Astrocyte of the cerebellum (primary cell): ENCODE results near the gene RAD51B.

Experiments
- DNase-seq: peaks from one replicate; pipeline ENCODE4 v3.0.0-alpha.2; 2011; ENCODE audit warnings: low read depth
- H3K4me3 ChIP-seq: 2 replicates; pipeline ENCODE4 v1.5.1; 2011; ENCODE audit warnings: mild to moderate bottlenecking, low read depth, low read length, moderate library complexity
- in situ Hi-C: cut with HindIII; loops from 2 replicates; pipeline ENCODE4 v1.10.0; 2017; ENCODE audit warnings: low sequenced_read_pairs
- TF ChIP-seq, protein P1 (sequence below): IDR thresholded peaks from 2 replicates; pipeline ENCODE4 v1.5.1; 2012; ENCODE audit warnings: low read length, low read depth, moderate library complexity, mild to moderate bottlenecking; ENCODE audit errors: missing control alignments

RAD51B gene

DNA sequence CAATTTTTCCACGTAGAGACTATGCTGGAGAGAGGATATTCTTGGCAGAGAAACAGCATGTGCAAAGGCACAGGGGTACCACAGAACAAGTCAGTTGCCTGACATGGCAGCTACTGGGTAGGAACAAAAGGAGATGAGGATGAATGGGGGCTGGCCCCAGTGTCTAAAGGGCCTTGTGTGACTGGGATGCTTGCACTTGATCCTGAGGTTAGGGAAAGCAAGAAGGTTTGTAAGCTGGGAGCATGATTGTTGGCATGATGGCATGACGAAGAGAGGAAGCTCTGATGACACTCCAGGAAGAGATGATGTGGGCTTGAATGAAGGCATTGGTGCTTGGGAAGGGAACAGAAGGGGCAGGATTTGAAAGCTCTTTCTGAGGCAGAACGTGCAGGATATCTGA lies 834.2 kb downstream of the RAD51B start:
- in situ Hi-C loops = no loop called here
- no peak overlapping the region for H3K4me3 ChIP-seq
- TF ChIP-seq, protein P1, sequence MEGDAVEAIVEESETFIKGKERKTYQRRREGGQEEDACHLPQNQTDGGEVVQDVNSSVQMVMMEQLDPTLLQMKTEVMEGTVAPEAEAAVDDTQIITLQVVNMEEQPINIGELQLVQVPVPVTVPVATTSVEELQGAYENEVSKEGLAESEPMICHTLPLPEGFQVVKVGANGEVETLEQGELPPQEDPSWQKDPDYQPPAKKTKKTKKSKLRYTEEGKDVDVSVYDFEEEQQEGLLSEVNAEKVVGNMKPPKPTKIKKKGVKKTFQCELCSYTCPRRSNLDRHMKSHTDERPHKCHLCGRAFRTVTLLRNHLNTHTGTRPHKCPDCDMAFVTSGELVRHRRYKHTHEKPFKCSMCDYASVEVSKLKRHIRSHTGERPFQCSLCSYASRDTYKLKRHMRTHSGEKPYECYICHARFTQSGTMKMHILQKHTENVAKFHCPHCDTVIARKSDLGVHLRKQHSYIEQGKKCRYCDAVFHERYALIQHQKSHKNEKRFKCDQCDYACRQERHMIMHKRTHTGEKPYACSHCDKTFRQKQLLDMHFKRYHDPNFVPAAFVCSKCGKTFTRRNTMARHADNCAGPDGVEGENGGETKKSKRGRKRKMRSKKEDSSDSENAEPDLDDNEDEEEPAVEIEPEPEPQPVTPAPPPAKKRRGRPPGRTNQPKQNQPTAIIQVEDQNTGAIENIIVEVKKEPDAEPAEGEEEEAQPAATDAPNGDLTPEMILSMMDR = no peak
- DNase-seq = no peak

DNA sequence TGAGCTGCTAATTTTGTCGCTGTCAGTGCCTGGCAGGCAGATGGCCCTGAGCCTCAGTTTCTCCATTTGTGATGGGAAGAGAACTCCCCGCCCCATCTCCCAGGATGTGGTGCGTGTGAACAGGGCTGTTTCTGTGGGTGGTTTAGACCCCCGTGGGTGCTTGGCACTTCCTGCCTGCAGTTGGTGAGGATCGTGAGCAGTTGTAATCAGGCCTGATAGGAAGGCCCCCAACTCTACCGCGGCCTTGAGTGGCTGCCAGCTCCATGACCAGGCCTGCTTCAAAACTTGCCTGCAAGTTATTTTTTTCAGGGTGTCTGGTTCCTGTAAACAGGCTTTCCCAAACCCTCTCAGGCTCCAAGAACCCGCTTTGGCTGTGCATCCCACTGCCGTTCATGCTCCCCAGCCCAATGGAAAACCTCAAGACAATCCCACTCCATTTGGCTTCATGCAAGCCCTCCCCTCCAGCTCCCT lies 834.9 kb downstream of the RAD51B start:
- TF ChIP-seq, protein P1 = no peak
- in situ Hi-C loops = no loop called here
- H3K4me3 ChIP-seq = no peak overlapping the region
- DNase-seq = no peak

DNA sequence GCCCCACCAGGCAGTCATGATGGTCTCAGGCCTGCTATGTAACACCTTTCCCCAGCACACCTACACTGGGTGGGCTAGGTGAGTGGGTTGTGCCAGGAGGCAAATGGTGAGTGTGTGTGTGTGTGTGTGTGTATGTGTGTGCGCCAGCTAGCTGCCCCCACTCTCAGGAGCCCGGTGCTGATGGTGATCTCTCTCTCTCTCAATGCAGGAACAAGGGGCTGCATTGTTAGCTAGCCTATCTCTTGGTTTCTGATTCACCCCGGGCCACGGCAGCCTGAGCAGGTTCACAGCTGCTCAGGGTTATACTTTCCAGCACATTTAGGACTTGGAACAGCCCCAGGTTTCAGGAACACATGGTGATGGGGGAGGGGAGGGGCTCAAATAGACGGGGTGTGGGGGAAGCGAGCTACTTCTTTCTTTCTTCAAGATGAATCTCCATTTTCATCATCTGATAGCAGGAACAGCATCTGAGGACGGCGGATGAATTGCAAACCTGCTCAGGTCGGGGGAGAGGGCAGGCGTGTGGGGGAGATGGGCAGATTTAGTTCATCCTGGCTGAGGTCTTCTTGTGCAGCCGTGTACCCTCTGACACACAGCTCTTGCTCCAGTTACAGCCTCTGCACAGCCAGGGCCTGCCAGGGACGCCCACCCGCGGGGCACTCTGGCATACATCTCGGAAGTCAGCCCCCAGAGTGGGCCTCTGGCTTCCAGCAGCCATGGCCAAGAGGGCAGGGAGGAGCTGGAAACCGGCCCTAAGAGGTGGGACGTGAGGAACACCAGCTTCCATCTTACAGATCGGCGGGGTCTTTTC lies 835.6 kb downstream of the RAD51B start:
- in situ Hi-C loops = no loop called here
- no peak for DNase-seq
- TF ChIP-seq, protein P1 = no peak
- H3K4me3 ChIP-seq = no peak overlapping the region

DNA sequence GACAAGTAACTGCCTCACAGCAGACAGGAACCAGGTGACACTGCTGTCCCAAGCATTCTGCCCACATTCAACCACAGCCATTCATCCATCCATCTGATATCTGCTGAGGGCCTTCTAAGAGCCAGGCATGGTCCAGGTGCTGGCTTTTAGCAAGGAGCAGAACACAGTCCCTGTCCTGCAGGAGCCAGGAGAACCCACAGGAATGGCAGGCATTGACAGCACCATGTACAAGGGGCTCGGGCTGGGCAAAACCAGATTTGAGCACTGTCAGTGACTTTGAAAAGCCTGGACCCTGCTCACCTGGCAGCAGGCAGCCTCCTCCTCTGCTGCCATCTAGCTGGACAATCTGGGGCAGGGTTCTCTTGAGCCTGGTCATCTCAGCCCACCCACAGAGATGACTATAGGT lies 836.3 kb downstream of the RAD51B start:
- in situ Hi-C loops = no loop called here
- TF ChIP-seq, protein P1 = no peak
- no peak overlapping the region for H3K4me3 ChIP-seq
- no peak for DNase-seq

DNA sequence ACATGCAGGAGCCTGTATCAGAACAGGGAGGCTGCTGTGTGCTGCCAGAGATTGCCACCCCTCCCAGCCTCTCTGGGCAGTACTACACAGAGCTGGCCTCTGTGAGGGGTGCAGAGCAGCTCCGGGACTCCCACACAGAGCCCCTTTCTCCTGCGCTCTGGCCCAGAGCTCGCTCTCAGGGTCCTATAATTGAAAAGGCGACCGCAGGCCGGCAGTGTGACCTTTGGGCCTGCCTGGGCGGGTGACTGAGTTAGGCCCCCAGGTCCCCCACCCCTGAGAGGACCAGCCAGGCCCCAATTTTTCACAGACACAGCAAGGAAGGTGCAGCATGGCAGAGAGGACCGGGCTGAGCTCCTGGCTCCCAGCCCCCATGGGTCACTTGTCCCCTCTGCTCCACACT lies 836.9 kb downstream of the RAD51B start:
- TF ChIP-seq, protein P1 = no peak
- no peak overlapping the region for H3K4me3 ChIP-seq
- no peak for DNase-seq
- in situ Hi-C loops = no loop called here

DNA sequence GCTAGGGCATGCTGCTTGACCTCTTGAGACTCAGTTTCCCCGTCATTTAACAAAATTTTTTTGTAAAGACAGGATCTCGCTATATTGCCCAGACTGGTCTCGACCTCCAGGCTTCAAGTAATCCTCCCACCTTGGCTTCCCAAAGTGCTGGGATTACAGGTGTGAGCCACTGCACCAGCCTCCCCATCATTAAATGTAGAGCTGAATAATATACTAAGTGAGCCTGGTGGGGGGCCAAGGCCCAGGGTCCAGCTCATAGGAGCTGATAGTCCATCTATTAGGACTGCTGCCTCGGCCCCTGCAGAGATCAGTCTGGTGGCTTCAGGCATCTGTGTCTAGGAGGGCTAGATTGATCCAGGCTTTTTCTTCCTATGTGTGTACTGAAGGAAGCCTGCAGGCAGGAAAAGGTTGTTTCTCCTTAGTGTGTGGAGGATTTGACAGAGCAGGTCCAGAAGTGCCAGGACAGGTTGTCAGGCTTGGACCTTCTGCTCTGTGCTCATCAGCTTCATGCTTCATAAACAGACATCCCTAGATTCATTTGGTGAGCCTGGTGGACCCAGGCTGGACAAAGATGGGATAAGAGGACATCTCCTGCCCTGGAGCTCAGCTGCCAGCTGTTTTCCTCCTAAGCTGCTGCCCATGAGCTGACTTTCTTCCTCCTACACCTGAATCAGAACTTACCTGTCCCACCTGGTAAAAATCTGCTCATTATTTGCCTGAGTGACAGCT lies 837.9 kb downstream of the RAD51B start:
- TF ChIP-seq, protein P1 = no peak
- in situ Hi-C loops = no loop called here
- DNase-seq = no peak
- no peak overlapping the region for H3K4me3 ChIP-seq
